ENCODE measurements around the gene WRNIP1. TPM values are rescaled to one million over a fixed set of nuclear protein-coding genes. Genes with fewer than 3 reads are reported as not detected.
"Not testable (repeated sequence)": the region's sequence is repeated elsewhere in the genome, so short reads cannot be mapped to it uniquely, and the experiment has no call there.

The WRNIP1 gene
- total RNA-seq, 2 experiments from 2014 or later = 57.8 to 60.4 TPM

GRCh38 chr6:2795956-2796355, 30.8 kb downstream of the WRNIP1 start:
- ChIA-PET POLR2A (no interaction called here), CTCF (no interaction called here)

GRCh38 chr6:2796861-2797260, 31.7 kb downstream of the WRNIP1 start:
- CTCF ChIA-PET = no interaction called here
- POLR2A ChIA-PET = interaction anchor here (0.6 to 0.7 kb wide), 2 partner anchors 53 to 76 kb away, joined by 3 to 4 read pairs; no protein-coding TSS in a partner anchor

- CTCF ChIA-PET = interaction anchor here (0.9 kb wide), 1 partner anchor 31 kb away, joined by 4 read pairs; no protein-coding TSS in a partner anchor
- POLR2A ChIA-PET = interaction anchor here (0.7 kb wide), 1 partner anchor 42 kb away, joined by 4 read pairs; no protein-coding TSS in a partner anchor
Measured at GRCh38 chr6:2797564-2798031, 32.4 kb downstream of the WRNIP1 start.

GRCh38 chr6:2798586-2799134, 33.5 kb downstream of the WRNIP1 start:
- ChIA-PET CTCF (no interaction called here), POLR2A (no interaction called here)

- POLR2A ChIA-PET = interaction anchor here (0.6 kb wide), 1 partner anchor 562 kb away, joined by 3 read pairs; no protein-coding TSS in a partner anchor
- CTCF ChIA-PET = interaction anchor here (1.1 kb wide), 1 partner anchor 9 kb away, joined by 4 read pairs; no protein-coding TSS in a partner anchor
Measured at GRCh38 chr6:2799936-2800527, 34.8 kb downstream of the WRNIP1 start.

- ChIA-PET POLR2A (no interaction called here), CTCF (interaction anchor here (1.1 kb wide), 1 partner anchor 9 kb away, joined by 4 read pairs; no protein-coding TSS in a partner anchor)
Measured at GRCh38 chr6:2800552-2801316, 35.5 kb downstream of the WRNIP1 start.

GRCh38 chr6:2801687-2802086, 36.5 kb downstream of the WRNIP1 start:
- POLR2A ChIA-PET, CTCF ChIA-PET: not testable (repeated sequence)

- ChIA-PET POLR2A (no interaction called here), CTCF (no interaction called here)
Measured at GRCh38 chr6:2802521-2803060, 37.4 kb downstream of the WRNIP1 start.

GRCh38 chr6:2803731-2804429, 38.7 kb downstream of the WRNIP1 start:
- ChIA-PET CTCF (interaction anchor here (1.0 kb wide), 1 partner anchor 13 kb away, joined by 8 read pairs; no protein-coding TSS in a partner anchor), POLR2A (no interaction called here)

GRCh38 chr6:2804516-2804915, 39.3 kb downstream of the WRNIP1 start:
- CTCF ChIA-PET = interaction anchor here (1.0 kb wide), 1 partner anchor 13 kb away, joined by 8 read pairs; no protein-coding TSS in a partner anchor
- POLR2A ChIA-PET = no interaction called here

- CTCF ChIA-PET = interaction anchor here (0.9 kb wide), 1 partner anchor 14 kb away, joined by 4 read pairs; no protein-coding TSS in a partner anchor
Measured at GRCh38 chr6:2805031-2805430, 39.8 kb downstream of the WRNIP1 start.

GRCh38 chr6:2806644-2807043, 41.5 kb downstream of the WRNIP1 start:
- CTCF ChIA-PET = no interaction called here

More at GRCh38 chr6:2805031-2805430, 39.8 kb downstream of the WRNIP1 start:
- POLR2A ChIA-PET = no interaction called here

GRCh38 chr6:2807342-2808090, 42.3 kb downstream of the WRNIP1 start:
- ChIA-PET POLR2A (no interaction called here), CTCF (no interaction called here)

More at GRCh38 chr6:2806644-2807043, 41.5 kb downstream of the WRNIP1 start:
- POLR2A ChIA-PET = no interaction called here

- CTCF ChIA-PET = no interaction called here
- POLR2A ChIA-PET = no interaction called here
Measured at GRCh38 chr6:2809015-2809414, 43.8 kb downstream of the WRNIP1 start.

GRCh38 chr6:2810092-2810671, 45.0 kb downstream of the WRNIP1 start:
- POLR2A ChIA-PET = no interaction called here
- CTCF ChIA-PET = no interaction called here

- ChIA-PET POLR2A (interaction anchor here (0.6 kb wide), 1 partner anchor 176 kb away, joined by 3 read pairs; no protein-coding TSS in a partner anchor), CTCF (no interaction called here)
Measured at GRCh38 chr6:2812695-2813094, 47.5 kb downstream of the WRNIP1 start.

GRCh38 chr6:2816158-2816557, 51.0 kb downstream of the WRNIP1 start:
- ChIA-PET POLR2A (no interaction called here), CTCF (no interaction called here)

GRCh38 chr6:2817903-2818443, 52.8 kb downstream of the WRNIP1 start:
- ChIA-PET CTCF (no interaction called here), POLR2A (no interaction called here)

Data from activated CD8-positive, alpha-beta memory T cell treated with anti-CD3 and anti-CD28 coated beads for 36 hours (primary cell).